Measurements from ENCODE around the gene TRAM2. TPM values are rescaled to one million over a fixed set of nuclear protein-coding genes. Genes with fewer than 3 reads are reported as not detected.

The TRAM2 gene
- total RNA-seq, 1 experiment from 2014 or later, result 9.9 TPM

GRCh38 chr6:52590152-52590891, 13.5 kb upstream of the TRAM2 start:
- no peaks in the 10 kb centered on the region for H3K27me3 Mint-ChIP-seq (ENCODE audit: insufficient read depth, unreplicated experiment)
- no peaks in the 10 kb centered on the region for H3K9me3 Mint-ChIP-seq (ENCODE audit: unreplicated experiment)
- intact Hi-C loops (cut with micrococcal nuclease), result loop anchor here (1.0 to 10.0 kb wide), 2 partner anchors 174 to 306 kb away; partner anchors contain the start of gene MCM3
- H3K36me3 Mint-ChIP-seq (ENCODE audit: insufficient read depth, unreplicated experiment), result peaks cover 6% of the 10 kb centered on the region
- no peak overlapping the region for H3K4me3 Mint-ChIP-seq (ENCODE audit: unreplicated experiment)
- ChIA-PET CTCF (interaction anchor here (0.5 to 7.7 kb wide), 33 partner anchors 9 to 428 kb away, joined by 3 to 74 read pairs (median 4); partner anchors contain the start of genes EFHC1 and TRAM2), POLR2A (interaction anchor here (0.7 to 1.9 kb wide), 9 partner anchors 51 to 175 kb away, joined by 3 to 8 read pairs (median 4); partner anchors contain the start of gene EFHC1)
- BruUV-seq (replicated peaks), result no TSS peak
- peak; percentile 68 for DNase-seq (ENCODE audit: unreplicated experiment)
- peaks cover 19% of the 10 kb centered on the region for H3K4me1 Mint-ChIP-seq (ENCODE audit: insufficient read depth, unreplicated experiment)
- H3K27ac Mint-ChIP-seq (ENCODE audit: low read depth, unreplicated experiment), result no peak overlapping the region
- peak; percentile 11 for TF ChIP-seq CTCF (IDR thresholded peaks at IDR 0.05; ENCODE audit: unreplicated experiment)

- POLR2A ChIA-PET, result interaction anchor here (1.5 to 1.9 kb wide), 2 partner anchors 84 to 168 kb away, joined by 6 to 8 read pairs; partner anchors contain the start of gene EFHC1
Measured at GRCh38 chr6:52588710-52589091, 11.8 kb upstream of the TRAM2 start.

GRCh38 chr6:52588087-52588709, 11.3 kb upstream of the TRAM2 start:
- BruUV-seq (replicated peaks), result no TSS peak
- CTCF ChIA-PET, result interaction anchor here (0.5 to 7.7 kb wide), 5 partner anchors 10 to 1314 kb away, joined by 3 to 74 read pairs (median 3); partner anchors contain the start of gene EFHC1

More at GRCh38 chr6:52588710-52589091, 11.8 kb upstream of the TRAM2 start:
- Mint-ChIP-seq H3K4me1 (ENCODE audit: insufficient read depth, unreplicated experiment) (peaks cover 10% of the 10 kb centered on the region), H3K27me3 (ENCODE audit: insufficient read depth, unreplicated experiment) (no peaks in the 10 kb centered on the region), H3K36me3 (ENCODE audit: insufficient read depth, unreplicated experiment) (peaks cover 6% of the 10 kb centered on the region), H3K4me3 (ENCODE audit: unreplicated experiment) (no peak overlapping the region), H3K9me3 (ENCODE audit: unreplicated experiment) (no peaks in the 10 kb centered on the region), H3K27ac (ENCODE audit: low read depth, unreplicated experiment) (no peak overlapping the region)
- no peak for DNase-seq (ENCODE audit: unreplicated experiment)
- intact Hi-C loops (cut with micrococcal nuclease), result no loop called here
- TF ChIP-seq CTCF (IDR thresholded peaks at IDR 0.05; ENCODE audit: unreplicated experiment), result no peak
- BruUV-seq (replicated peaks), result no TSS peak
- CTCF ChIA-PET, result interaction anchor here (0.6 to 7.7 kb wide), 5 partner anchors 9 to 1314 kb away, joined by 3 to 74 read pairs (median 3); partner anchors contain the start of gene EFHC1

More at GRCh38 chr6:52588087-52588709, 11.3 kb upstream of the TRAM2 start:
- H3K27ac Mint-ChIP-seq (ENCODE audit: low read depth, unreplicated experiment), result no peak overlapping the region
- H3K9me3 Mint-ChIP-seq (ENCODE audit: unreplicated experiment), result no peaks in the 10 kb centered on the region
- intact Hi-C loops (cut with micrococcal nuclease), result no loop called here
- H3K4me1 Mint-ChIP-seq (ENCODE audit: insufficient read depth, unreplicated experiment), result peaks cover 10% of the 10 kb centered on the region
- H3K27me3 Mint-ChIP-seq (ENCODE audit: insufficient read depth, unreplicated experiment), result no peaks in the 10 kb centered on the region
- no peak for DNase-seq (ENCODE audit: unreplicated experiment)
- peaks cover 3% of the 10 kb centered on the region for H3K36me3 Mint-ChIP-seq (ENCODE audit: insufficient read depth, unreplicated experiment)
- TF ChIP-seq CTCF (IDR thresholded peaks at IDR 0.05; ENCODE audit: unreplicated experiment), result no peak
- POLR2A ChIA-PET, result no interaction called here
- no peak overlapping the region for H3K4me3 Mint-ChIP-seq (ENCODE audit: unreplicated experiment)
